SH-SY5Y (cell line): ENCODE data around the gene SLC2A13.

ENCODE experiments used
- GATA2 ChIP-seq: IDR thresholded peaks from 2 replicates; pipeline ENCODE4 v1.6.1; 2011; ENCODE audit warnings: mild to moderate bottlenecking, low read depth, low read length
- GATA3 ChIP-seq: IDR thresholded peaks from 2 replicates; pipeline ENCODE4 v1.6.1; 2011; ENCODE audit warnings: low read depth, mild to moderate bottlenecking, low read length, moderate library complexity

Gene SLC2A13

GRCh38 chr12:39722504-39722903, 383.4 kb downstream of the SLC2A13 start:
- no peak for TF ChIP-seq GATA2
- no peak for TF ChIP-seq GATA3

GRCh38 chr12:39713552-39713951, 392.3 kb downstream of the SLC2A13 start:
- no peak for TF ChIP-seq GATA3
- TF ChIP-seq GATA2 = no peak

- TF ChIP-seq GATA2 = no peak
- no peak for TF ChIP-seq GATA3
Measured at GRCh38 chr12:39712334-39712733, 393.5 kb downstream of the SLC2A13 start.
